Peyer's patch (tissue), 4 donors: ENCODE results near the gene BPGM.

ENCODE experiments used
- CTCF ChIP-seq, 6 experiments: fragments of 450-650 bp in 4 of 6; fragments of 200-600 bp in 2 of 6; sonication (generic) in 1 of 6; IDR thresholded peaks; one replicate each; pipeline ENCODE4 v1.5.1; 2017 to 2019; ENCODE audit warnings: antibody characterized with exemption in 6 of 6, mild to moderate bottlenecking in 3 of 6, moderate library complexity in 1 of 6
- POLR2A ChIP-seq, 2 donors: fragments of 450-650 bp; IDR thresholded peaks; one replicate each; pipeline ENCODE4 v1.5.1; 2017; ENCODE audit warnings: antibody characterized with exemption in 2 of 2, mild to moderate bottlenecking in 2 of 2, moderate library complexity in 2 of 2

GRCh38 chr7:134618756-134619530, 27.7 kb upstream of the BPGM start:
- TF ChIP-seq CTCF (IDR thresholded peaks at IDR 0.05) (no peak), POLR2A (IDR thresholded peaks at IDR 0.05) (no peak)
